MM.1S (cell line): ENCODE results near the gene PCDH9.

Experiments
- CTCF ChIP-seq: fragments of 300-600 bp; sonication (generic); IDR thresholded peaks from 2 replicates; pipeline ENCODE4 v1.5.1; 2016; ENCODE audit warnings: antibody characterized with exemption, low read length, mixed read lengths
- EZH2 ChIP-seq: fragments of 300-600 bp; sonication (generic); optimal IDR thresholded peaks from 2 replicates; pipeline ENCODE3; 2017; ENCODE audit warnings: low read depth, mild to moderate bottlenecking, antibody characterized with exemption, low read length, mixed read lengths
- EZH2phosphoT487 ChIP-seq: fragments of 300-600 bp; sonication (generic); IDR thresholded peaks from 2 replicates; pipeline ENCODE4 v1.6.1; 2018; ENCODE audit warnings: antibody characterized with exemption, low read length

GRCh38 chr13:66795636-66796035, 434.5 kb downstream of the PCDH9 start:
- TF ChIP-seq CTCF (no peak), EZH2 (no peak), EZH2phosphoT487 (no peak)
